GM12891 (cell line): ENCODE data around the gene NR6A1.

Experiments
- POLR2A ChIP-seq: IDR thresholded peaks from 2 replicates; pipeline ENCODE4 v1.6.1; 2011; ENCODE audit warnings: low read depth, low read length, control low read depth
- POLR2AphosphoS5 ChIP-seq: IDR thresholded peaks from 2 replicates; pipeline ENCODE4 v1.6.1; 2011; ENCODE audit warnings: low read depth, low read length, control low read depth

DNA sequence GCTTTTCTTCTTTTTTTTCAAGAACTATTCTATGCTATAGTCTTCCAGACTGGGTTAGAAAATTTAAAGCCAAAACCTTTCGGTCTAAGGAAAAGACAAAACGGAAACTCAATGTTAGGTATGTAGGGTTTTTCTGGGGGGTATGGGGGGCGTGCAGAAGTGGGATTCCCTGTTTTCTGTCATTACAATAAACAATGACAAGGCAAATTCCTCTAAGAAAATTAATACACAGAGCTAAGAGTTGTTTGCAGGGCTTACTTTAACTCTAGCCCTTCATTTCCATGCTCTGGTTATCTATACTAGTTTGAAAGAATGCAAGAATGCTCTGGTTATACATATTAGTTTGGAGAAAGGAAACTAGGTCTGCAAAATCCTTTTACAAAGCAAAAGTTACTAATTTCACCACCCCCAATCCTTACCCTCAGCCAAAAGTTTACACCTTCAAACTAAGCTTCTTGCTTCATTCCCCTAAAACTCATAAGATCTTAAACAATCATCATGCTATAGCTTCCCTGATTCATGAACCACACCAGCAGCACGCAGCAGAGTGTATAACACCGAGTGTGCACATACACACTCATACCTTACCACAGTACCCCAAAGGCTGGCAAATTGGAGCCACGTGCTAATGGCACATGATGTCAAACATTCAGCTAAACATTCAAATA, 174.8 kb downstream of the NR6A1 start:
- TF ChIP-seq POLR2AphosphoS5: no peak
- TF ChIP-seq POLR2A: no peak
